CD14-positive monocyte (primary cell): ENCODE measurements around the gene ITGB2. TPM values are rescaled to one million over a fixed set of nuclear protein-coding genes. Genes with fewer than 3 reads are reported as not detected.

Experiments
- DNase-seq, 3 donors: peaks; one replicate each; pipeline ENCODE4 v3.0.0-alpha.2; 2011 to 2022
- H2AFZ ChIP-seq: 2 replicates; pipeline ENCODE4 v1.6.0; 2012; ENCODE audit warnings: mild to moderate bottlenecking, low read depth, low read length, inconsistent platforms; ENCODE audit not compliant: insufficient read depth, poor library complexity, severe bottlenecking
- H3K27ac ChIP-seq, 2 donors: 1 replicate in 1 of 2; 2 replicates in 1 of 2; pipeline ENCODE4 v1.5.1; 2012 to 2013; ENCODE audit warnings: low read length in 2 of 2, control low read depth in 1 of 2, inconsistent platforms in 1 of 2, low read depth in 1 of 2, mild to moderate bottlenecking in 1 of 2
- H3K27me3 ChIP-seq, 2 donors: one replicate each; pipeline versions ENCODE4 v1.6.0 to v1.6.1; 2011 to 2013; ENCODE audit warnings: low read length in 2 of 2; ENCODE audit not compliant: control insufficient read depth in 2 of 2, insufficient read depth in 2 of 2
- H3K36me3 ChIP-seq, 2 donors: replicated peaks in 1 of 2; 1 replicate in 1 of 2; 2 replicates in 1 of 2; pipeline versions ENCODE4 v1.5.1 to v1.6.1; 2012 to 2013; ENCODE audit warnings: low read length in 2 of 2, control low read depth in 1 of 2, inconsistent platforms in 1 of 2, mild to moderate bottlenecking in 1 of 2; ENCODE audit not compliant: insufficient read depth in 2 of 2, control insufficient read depth in 1 of 2
- H3K4me1 ChIP-seq, 2 donors: 1 replicate in 1 of 2; 2 replicates in 1 of 2; pipeline versions ENCODE4 v1.5.1 to v1.6.1; 2012 to 2013; ENCODE audit warnings: low read length in 2 of 2, control low read depth in 1 of 2, inconsistent platforms in 1 of 2, mild to moderate bottlenecking in 1 of 2, moderate library complexity in 1 of 2; ENCODE audit not compliant: insufficient read depth in 2 of 2, control insufficient read depth in 1 of 2
- H3K4me2 ChIP-seq: replicated peaks from 2 replicates; pipeline ENCODE3; 2012; ENCODE audit warnings: low read length, moderate library complexity, mild to moderate bottlenecking; ENCODE audit not compliant: poor library complexity, severe bottlenecking; ENCODE audit errors: extremely low read depth
- H3K4me3 ChIP-seq, 3 experiments: fragments of 200-600 bp in 1 of 3; sonication (generic) in 1 of 3; replicated peaks in 1 of 3; 1 replicate in 2 of 3; 2 replicates in 1 of 3; pipeline ENCODE4 v1.5.1; 2011 to 2013; ENCODE audit warnings: low read length in 3 of 3, mild to moderate bottlenecking in 3 of 3, control low read depth in 2 of 3, low read depth in 2 of 3, inconsistent platforms in 1 of 3, moderate library complexity in 1 of 3
- H3K79me2 ChIP-seq: 2 replicates; pipeline ENCODE4 v1.6.0; 2012; ENCODE audit warnings: mild to moderate bottlenecking, control low read depth, inconsistent platforms, low read length, moderate library complexity; ENCODE audit not compliant: insufficient read depth
- H3K9ac ChIP-seq: 2 replicates; pipeline ENCODE4 v1.6.0; 2017; ENCODE audit warnings: low read length, mild to moderate bottlenecking; ENCODE audit not compliant: insufficient read depth, poor library complexity, severe bottlenecking
- H3K9me3 ChIP-seq, 2 donors: replicated peaks in 1 of 2; 1 replicate in 1 of 2; 2 replicates in 1 of 2; pipeline versions ENCODE4 v1.5.1 to v1.6.1; 2012 to 2013; ENCODE audit warnings: low read length in 2 of 2, control low read depth in 1 of 2; ENCODE audit not compliant: control insufficient read depth in 1 of 2, insufficient read depth in 1 of 2
- H4K20me1 ChIP-seq: 2 replicates; pipeline ENCODE4 v1.6.0; 2012; ENCODE audit warnings: mild to moderate bottlenecking, low read length, control low read depth, moderate library complexity; ENCODE audit not compliant: insufficient read depth
- H3K27ac Mint-ChIP-seq, 7 donors: one replicate each; pipeline ENCODE4 v1.8.0; 2020; ENCODE audit warnings: mild to moderate bottlenecking in 7 of 7, mixed read lengths in 7 of 7, moderate library complexity in 6 of 7, inconsistent platforms in 2 of 7
- H3K27me3 Mint-ChIP-seq, 3 donors: one replicate each; pipeline ENCODE4 v1.8.0; 2021 to 2022; ENCODE audit warnings: low read depth in 3 of 3, mild to moderate bottlenecking in 3 of 3, mixed read lengths in 3 of 3, moderate library complexity in 3 of 3, inconsistent platforms in 1 of 3
- H3K36me3 Mint-ChIP-seq, 2 donors: one replicate each; pipeline ENCODE4 v1.8.0; 2020; ENCODE audit warnings: mixed read lengths in 2 of 2, inconsistent platforms in 1 of 2, mild to moderate bottlenecking in 1 of 2
- H3K4me1 Mint-ChIP-seq: one replicate; pipeline ENCODE4 v1.8.0; 2020; ENCODE audit warnings: mild to moderate bottlenecking, mixed read lengths
- H3K4me3 Mint-ChIP-seq, 2 donors: one replicate each; pipeline ENCODE4 v1.8.0; 2020; ENCODE audit warnings: mild to moderate bottlenecking in 2 of 2, mixed read lengths in 2 of 2, moderate library complexity in 1 of 2
- H3K9me3 Mint-ChIP-seq, 7 donors: one replicate each; pipeline ENCODE4 v1.8.0; 2020 to 2022; ENCODE audit warnings: mixed read lengths in 7 of 7, mild to moderate bottlenecking in 6 of 7, moderate library complexity in 6 of 7, inconsistent platforms in 2 of 7
- CTCF ChIP-seq: fragments of 200-600 bp; IDR thresholded peaks from one replicate; pipeline ENCODE4 v1.8.0; 2022; ENCODE audit warnings: antibody characterized with exemption, mild to moderate bottlenecking
- WGBS: methylation state at CpG from one replicate; pipeline ENCODE4 v1.1.5; 2013; ENCODE audit warnings: missing lambda C conversion rate; ENCODE audit not compliant: insufficient coverage; 5-methylcytosine and 5-hydroxymethylcytosine counted together
- intact Hi-C, 2 donors: fragments of 100-400 bp; cut with micrococcal nuclease; formaldehyde crosslinking; loops; one replicate each; pipeline versions ENCODE4 v1.15.0 to v1.15.1; 2023
- polyA plus RNA-seq, 3 donors: library from polyadenylated mRNA; depleted of rRNA in 1 of 3; unstranded in 2 of 3; stranded (reverse) in 1 of 3; fragments of 300-500 nt in 2 of 3; fragments of >200 nt in 1 of 3; fragmentation: Illumina TruSeq in 2 of 3; gene quantifications; 1 replicate in 2 of 3; 2 replicates in 1 of 3; pipeline ENCODE4 v1.2.3, GENCODE V29; 2012 to 2021

ITGB2 gene
- polyA plus RNA-seq, 3 donors: 1,470 to 1,628 (median 1,602) TPM

- peak overlapping the region; percentile 54 for H3K9ac ChIP-seq
- peaks cover 89% of the 10 kb centered on the region for H3K4me1 Mint-ChIP-seq
- H3K4me3 Mint-ChIP-seq: peak overlapping the region; percentile 70 to 88
Observed at GRCh38 chr21:44911068-44911383, 9.7 kb downstream of the ITGB2 start.

More at GRCh38 chr21:44911068-44911383, 9.7 kb downstream of the ITGB2 start:
- no peaks in the 10 kb centered on the region for H3K9me3 ChIP-seq
- H3K9me3 Mint-ChIP-seq: peaks cover 0 to 2% (median 0%) of the 10 kb centered on the region in 7 donors
- peak overlapping the region; percentile 82 for H3K4me2 ChIP-seq
- H3K27me3 Mint-ChIP-seq: peaks cover 0 to 3% (median 2%) of the 10 kb centered on the region in 3 donors
- no peaks in the 10 kb centered on the region for H3K27me3 ChIP-seq
- DNase-seq: no peak
- peaks cover 99 to 100% of the 10 kb centered on the region in 2 donors for H3K4me1 ChIP-seq
- intact Hi-C loops: loop anchor here in 1 of 2 donors (5.0 kb wide), 1 partner anchor 94 kb away; the partner anchor contains the start of gene SUMO3
- peaks cover 36 to 58% of the 10 kb centered on the region in 2 donors for H3K36me3 Mint-ChIP-seq
- no peak overlapping the region for H2AFZ ChIP-seq
- 43% methylated on average over 10 of the region's 10 CpGs for WGBS
- peaks cover 45 to 49% of the 10 kb centered on the region in 2 donors for H3K36me3 ChIP-seq
- no peak for TF ChIP-seq CTCF
- H3K27ac ChIP-seq: peak overlapping the region; percentile 69 to 81
- peaks cover 99% of the 10 kb centered on the region for H4K20me1 ChIP-seq
- peaks cover 98% of the 10 kb centered on the region for H3K79me2 ChIP-seq
- peak overlapping the region in 1 of 3 experiments; percentile 98 for H3K4me3 ChIP-seq
- peak overlapping the region; percentile 74 to 92 (median 87) for H3K27ac Mint-ChIP-seq
